Breast epithelium (tissue), 3 donors: ENCODE measurements around the gene DLG1.

Source experiments
- CTCF ChIP-seq, 3 donors: fragments of 450-650 bp; IDR thresholded peaks; one replicate each; pipeline ENCODE4 v1.5.1; 2016 to 2017; ENCODE audit warnings: antibody characterized with exemption in 3 of 3, mild to moderate bottlenecking in 3 of 3, moderate library complexity in 3 of 3
- POLR2A ChIP-seq: fragments of 450-650 bp; IDR thresholded peaks from one replicate; pipeline ENCODE4 v1.6.1; 2016; ENCODE audit warnings: antibody characterized with exemption, mild to moderate bottlenecking, moderate library complexity
- POLR2AphosphoS5 ChIP-seq, 3 donors: sonication (generic); formaldehyde crosslinking; IDR thresholded peaks; one replicate each; pipeline ENCODE4 v1.6.1; 2017; ENCODE audit warnings: antibody characterized with exemption in 3 of 3

DNA sequence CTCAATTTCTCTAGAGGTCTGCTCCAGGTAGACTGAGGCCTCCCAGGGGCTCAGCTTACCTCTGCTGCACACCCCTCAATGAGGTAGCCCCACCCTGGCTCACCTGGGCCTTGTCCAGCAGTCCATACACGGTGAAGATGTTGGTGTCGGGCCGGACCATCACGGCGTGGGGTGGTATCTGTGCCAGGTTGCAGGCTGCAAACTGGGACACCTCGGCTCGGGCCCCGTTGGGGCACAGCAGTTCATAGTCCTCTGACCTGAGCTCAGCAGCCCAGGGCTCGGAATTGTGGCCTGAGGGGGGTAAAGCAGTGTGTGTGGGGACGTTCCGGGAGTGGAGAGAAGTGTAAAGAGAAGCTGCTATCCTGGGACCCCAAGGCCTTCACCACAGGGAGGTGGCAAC, 292.0 kb downstream of the DLG1 start:
- TF ChIP-seq CTCF (IDR thresholded peaks at IDR 0.05) (no peak), POLR2A (no peak), POLR2AphosphoS5 (IDR thresholded peaks at IDR 0.05) (no peak)
